Measurements from ENCODE around the gene FES. TPM values are rescaled to one million over a fixed set of nuclear protein-coding genes. Genes with fewer than 3 reads are reported as not detected.

FES gene
- total and polyA plus RNA-seq, 9 donors: 12.6 to 17.9 (median 16.0) TPM

DNA sequence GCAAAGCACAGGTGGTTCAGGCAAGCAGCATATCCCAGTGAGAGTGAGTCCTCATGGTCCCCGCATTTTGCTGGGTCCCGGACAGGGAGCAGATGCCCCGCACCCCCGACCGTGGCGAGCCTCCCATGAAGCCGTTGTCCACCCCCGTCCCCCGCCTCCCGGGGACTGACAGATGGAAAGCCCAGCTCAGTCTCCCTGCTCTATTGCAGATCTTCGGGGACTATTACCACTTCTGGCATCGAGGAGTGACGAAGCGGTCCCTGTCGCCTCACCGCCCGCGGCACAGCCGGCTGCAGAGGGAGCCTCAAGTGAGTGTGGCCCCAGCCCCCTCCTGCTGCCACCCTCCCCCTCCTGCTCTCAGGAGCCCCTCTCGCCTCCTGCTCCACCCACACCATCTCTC lies 8.3 kb upstream of the FES start:
- Histone ChIP-seq H3K9me3 (replicated peaks; ENCODE audit: control insufficient read depth, low read depth, low read length) (no peaks in the 10 kb centered on the region), H3K36me3 (ENCODE audit: control insufficient read depth, insufficient read depth, low read length) (peaks cover 57% of the 10 kb centered on the region), H3K4me3 (ENCODE audit: low read length) (no peak overlapping the region), H3K27me3 (ENCODE audit: control insufficient read depth, insufficient read depth, low read length) (no peaks in the 10 kb centered on the region), H3K4me1 (ENCODE audit: control insufficient read depth, insufficient read depth, low read length) (peaks cover 24% of the 10 kb centered on the region), H3K27ac (ENCODE audit: low read length) (no peak overlapping the region)
- WGBS (ENCODE audit: insufficient coverage): 92% methylated on average over 20 of the region's 20 CpGs
- DNase-seq: no peak

DNA sequence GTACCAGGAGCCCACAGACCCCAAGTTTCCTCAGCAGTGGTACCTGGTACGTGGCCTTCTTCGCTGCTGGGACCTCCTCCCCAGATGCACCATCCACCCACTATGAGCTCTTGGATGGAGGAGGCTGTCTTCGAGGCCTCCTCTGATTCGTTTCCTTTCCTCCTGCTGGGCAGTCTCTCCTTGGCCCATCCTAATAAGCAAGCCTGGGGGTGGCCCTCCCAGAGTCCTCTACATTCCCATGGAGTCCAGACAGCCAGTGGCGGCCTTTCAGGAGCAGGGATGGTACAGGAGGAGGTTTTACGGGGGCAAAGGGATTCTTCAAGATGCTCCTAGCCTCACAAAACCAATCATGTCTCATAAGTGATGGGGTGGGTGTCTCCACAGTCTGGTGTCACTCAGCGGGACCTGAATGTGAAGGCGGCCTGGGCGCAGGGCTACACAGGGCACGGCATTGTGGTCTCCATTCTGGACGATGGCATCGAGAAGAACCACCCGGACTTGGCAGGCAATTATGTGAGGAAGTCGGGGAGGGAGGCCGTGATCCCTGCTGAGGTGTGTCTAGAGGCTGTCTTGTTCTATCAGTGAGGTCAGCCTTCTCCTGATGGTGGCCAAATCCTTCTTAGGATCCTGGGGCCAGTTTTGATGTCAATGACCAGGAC lies 7.7 kb upstream of the FES start:
- H3K4me1 ChIP-seq (ENCODE audit: control insufficient read depth, insufficient read depth, low read length): peaks cover 24% of the 10 kb centered on the region
- WGBS (ENCODE audit: insufficient coverage): 96% methylated on average over 8 of the region's 15 CpGs
- H3K4me3 ChIP-seq (ENCODE audit: low read length): no peak overlapping the region
- peaks cover 63% of the 10 kb centered on the region for H3K36me3 ChIP-seq (ENCODE audit: control insufficient read depth, insufficient read depth, low read length)
- H3K27ac ChIP-seq (ENCODE audit: low read length): no peak overlapping the region
- no peak for DNase-seq
- no peaks in the 10 kb centered on the region for H3K9me3 ChIP-seq (replicated peaks; ENCODE audit: control insufficient read depth, low read depth, low read length)
- H3K27me3 ChIP-seq (ENCODE audit: control insufficient read depth, insufficient read depth, low read length): no peaks in the 10 kb centered on the region

DNA sequence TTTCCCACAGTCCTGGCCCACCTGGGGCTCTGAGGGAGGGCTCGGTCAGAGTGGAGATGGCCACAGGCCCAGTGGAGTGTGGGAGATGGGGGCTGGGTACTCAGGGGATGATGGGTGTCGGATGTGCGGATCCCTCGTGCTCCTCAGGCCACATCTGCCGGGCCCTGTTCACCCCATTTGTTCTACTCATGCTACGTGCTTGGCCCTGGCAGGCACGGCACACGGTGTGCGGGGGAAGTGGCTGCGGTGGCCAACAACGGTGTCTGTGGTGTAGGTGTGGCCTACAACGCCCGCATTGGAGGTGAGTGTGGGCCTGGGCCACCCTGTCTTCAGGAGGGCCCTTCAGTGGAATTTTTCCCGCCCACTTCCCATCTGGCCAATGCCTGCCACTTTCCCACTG lies 7.0 kb upstream of the FES start:
- Histone ChIP-seq H3K4me3 (ENCODE audit: low read length) (no peak overlapping the region), H3K36me3 (ENCODE audit: control insufficient read depth, insufficient read depth, low read length) (peaks cover 66% of the 10 kb centered on the region), H3K4me1 (ENCODE audit: control insufficient read depth, insufficient read depth, low read length) (peaks cover 22% of the 10 kb centered on the region), H3K27me3 (ENCODE audit: control insufficient read depth, insufficient read depth, low read length) (no peaks in the 10 kb centered on the region), H3K27ac (ENCODE audit: low read length) (no peak overlapping the region), H3K9me3 (replicated peaks; ENCODE audit: control insufficient read depth, low read depth, low read length) (no peaks in the 10 kb centered on the region)
- 89% methylated on average over 6 of the region's 14 CpGs for WGBS (ENCODE audit: insufficient coverage)
- no peak for DNase-seq

DNA sequence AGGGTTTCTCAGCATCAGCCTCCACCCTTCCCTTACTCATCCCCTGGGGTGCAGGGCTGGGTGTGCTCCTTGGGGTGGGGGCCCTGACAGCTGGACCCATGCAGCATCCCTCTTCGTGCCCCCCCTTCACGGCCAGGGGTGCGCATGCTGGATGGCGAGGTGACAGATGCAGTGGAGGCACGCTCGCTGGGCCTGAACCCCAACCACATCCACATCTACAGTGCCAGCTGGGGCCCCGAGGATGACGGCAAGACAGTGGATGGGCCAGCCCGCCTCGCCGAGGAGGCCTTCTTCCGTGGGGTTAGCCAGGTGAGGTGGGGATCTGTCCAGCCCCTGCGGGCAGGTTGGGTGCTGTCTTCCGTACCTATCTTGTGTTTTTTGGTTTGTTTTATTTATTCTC lies 6.3 kb upstream of the FES start:
- no CpG with 5 or more reads among the region's 14 CpGs for WGBS (ENCODE audit: insufficient coverage)
- no peak for DNase-seq
- Histone ChIP-seq H3K27me3 (ENCODE audit: control insufficient read depth, insufficient read depth, low read length) (no peaks in the 10 kb centered on the region), H3K4me1 (ENCODE audit: control insufficient read depth, insufficient read depth, low read length) (peaks cover 16% of the 10 kb centered on the region), H3K36me3 (ENCODE audit: control insufficient read depth, insufficient read depth, low read length) (peaks cover 66% of the 10 kb centered on the region), H3K4me3 (ENCODE audit: low read length) (no peak overlapping the region), H3K27ac (ENCODE audit: low read length) (no peak overlapping the region), H3K9me3 (replicated peaks; ENCODE audit: control insufficient read depth, low read depth, low read length) (no peaks in the 10 kb centered on the region)

DNA sequence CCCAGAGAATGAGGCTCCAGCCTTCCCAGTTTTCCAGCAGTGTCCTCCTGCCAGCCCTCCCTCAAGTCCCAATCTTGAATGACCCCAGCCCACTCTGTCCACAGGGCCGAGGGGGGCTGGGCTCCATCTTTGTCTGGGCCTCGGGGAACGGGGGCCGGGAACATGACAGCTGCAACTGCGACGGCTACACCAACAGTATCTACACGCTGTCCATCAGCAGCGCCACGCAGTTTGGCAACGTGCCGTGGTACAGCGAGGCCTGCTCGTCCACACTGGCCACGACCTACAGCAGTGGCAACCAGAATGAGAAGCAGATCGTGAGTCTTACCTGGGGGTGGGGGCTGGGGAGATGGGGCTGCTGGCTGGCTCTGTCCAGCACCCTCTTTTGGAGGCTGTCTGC lies 5.6 kb upstream of the FES start:
- H3K27me3 ChIP-seq (ENCODE audit: control insufficient read depth, insufficient read depth, low read length): no peaks in the 10 kb centered on the region
- H3K4me3 ChIP-seq (ENCODE audit: low read length): no peak overlapping the region
- H3K4me1 ChIP-seq (ENCODE audit: control insufficient read depth, insufficient read depth, low read length): peaks cover 15% of the 10 kb centered on the region
- DNase-seq: no peak
- WGBS (ENCODE audit: insufficient coverage): 90% methylated on average over 14 of the region's 15 CpGs
- H3K9me3 ChIP-seq (replicated peaks; ENCODE audit: control insufficient read depth, low read depth, low read length): no peaks in the 10 kb centered on the region
- no peak overlapping the region for H3K27ac ChIP-seq (ENCODE audit: low read length)
- peaks cover 66% of the 10 kb centered on the region for H3K36me3 ChIP-seq (ENCODE audit: control insufficient read depth, insufficient read depth, low read length)

DNA sequence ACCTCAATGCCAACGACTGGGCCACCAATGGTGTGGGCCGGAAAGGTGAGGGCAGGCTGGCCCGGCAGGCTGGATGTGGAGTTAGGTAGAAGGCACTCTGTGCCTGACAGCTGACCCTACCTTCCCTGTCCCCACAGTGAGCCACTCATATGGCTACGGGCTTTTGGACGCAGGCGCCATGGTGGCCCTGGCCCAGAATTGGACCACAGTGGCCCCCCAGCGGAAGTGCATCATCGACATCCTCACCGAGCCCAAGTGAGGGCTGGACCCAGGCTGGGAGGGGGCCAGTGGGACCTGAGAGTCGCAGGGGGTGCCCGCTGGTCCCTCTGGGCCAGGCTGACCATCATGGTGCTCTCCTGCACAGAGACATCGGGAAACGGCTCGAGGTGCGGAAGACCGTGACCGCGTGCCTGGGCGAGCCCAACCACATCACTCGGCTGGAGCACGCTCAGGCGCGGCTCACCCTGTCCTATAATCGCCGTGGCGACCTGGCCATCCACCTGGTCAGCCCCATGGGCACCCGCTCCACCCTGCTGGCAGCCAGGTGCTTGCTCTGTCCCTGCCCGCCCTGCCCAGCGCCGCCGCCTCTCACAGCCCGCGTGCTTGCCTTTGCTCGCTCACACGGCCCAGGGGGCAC lies 4.5 kb upstream of the FES start:
- 93% methylated on average over 34 of the region's 35 CpGs for WGBS (ENCODE audit: insufficient coverage)

DNA sequence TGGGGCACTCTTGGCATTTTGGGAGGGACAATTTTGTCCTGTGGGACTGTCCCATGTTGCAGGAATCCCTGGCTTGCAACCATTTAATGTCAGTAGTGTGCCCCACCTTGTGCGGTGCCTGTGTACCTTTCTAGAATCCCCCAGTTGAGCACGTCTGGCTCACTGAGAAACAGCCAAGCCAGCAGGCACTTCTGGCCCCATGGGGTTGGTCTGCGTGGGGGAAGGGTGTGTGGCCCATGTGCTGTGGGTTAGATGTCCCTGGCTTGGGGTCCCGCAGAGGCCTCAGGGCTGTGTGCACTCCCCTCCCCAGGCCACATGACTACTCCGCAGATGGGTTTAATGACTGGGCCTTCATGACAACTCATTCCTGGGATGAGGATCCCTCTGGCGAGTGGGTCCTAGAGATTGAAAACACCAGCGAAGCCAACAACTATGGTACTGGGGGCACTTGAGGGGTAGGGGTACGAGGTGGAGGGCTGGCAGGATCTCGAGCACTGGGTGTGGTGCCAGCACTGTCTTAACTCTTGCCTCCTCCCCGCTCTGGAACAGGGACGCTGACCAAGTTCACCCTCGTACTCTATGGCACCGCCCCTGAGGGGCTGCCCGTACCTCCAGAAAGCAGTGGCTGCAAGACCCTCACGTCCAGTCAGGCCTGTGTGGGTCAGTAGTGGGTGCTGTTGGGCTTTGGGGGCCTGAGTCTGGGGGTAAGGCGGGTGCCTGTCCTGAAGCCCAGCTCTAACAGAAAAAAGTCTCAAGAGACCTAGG lies 3.7 kb upstream of the FES start:
- WGBS (ENCODE audit: insufficient coverage): 86% methylated on average over 9 of the region's 16 CpGs

More for the DNA sequence above, 4.5 kb upstream of the FES start:
- Histone ChIP-seq H3K36me3 (ENCODE audit: control insufficient read depth, insufficient read depth, low read length) (peaks cover 66% of the 10 kb centered on the region), H3K4me1 (ENCODE audit: control insufficient read depth, insufficient read depth, low read length) (peaks cover 17% of the 10 kb centered on the region), H3K4me3 (ENCODE audit: low read length) (no peak overlapping the region), H3K27ac (ENCODE audit: low read length) (no peak overlapping the region), H3K27me3 (ENCODE audit: control insufficient read depth, insufficient read depth, low read length) (no peaks in the 10 kb centered on the region), H3K9me3 (replicated peaks; ENCODE audit: control insufficient read depth, low read depth, low read length) (no peaks in the 10 kb centered on the region)
- no peak for DNase-seq

DNA sequence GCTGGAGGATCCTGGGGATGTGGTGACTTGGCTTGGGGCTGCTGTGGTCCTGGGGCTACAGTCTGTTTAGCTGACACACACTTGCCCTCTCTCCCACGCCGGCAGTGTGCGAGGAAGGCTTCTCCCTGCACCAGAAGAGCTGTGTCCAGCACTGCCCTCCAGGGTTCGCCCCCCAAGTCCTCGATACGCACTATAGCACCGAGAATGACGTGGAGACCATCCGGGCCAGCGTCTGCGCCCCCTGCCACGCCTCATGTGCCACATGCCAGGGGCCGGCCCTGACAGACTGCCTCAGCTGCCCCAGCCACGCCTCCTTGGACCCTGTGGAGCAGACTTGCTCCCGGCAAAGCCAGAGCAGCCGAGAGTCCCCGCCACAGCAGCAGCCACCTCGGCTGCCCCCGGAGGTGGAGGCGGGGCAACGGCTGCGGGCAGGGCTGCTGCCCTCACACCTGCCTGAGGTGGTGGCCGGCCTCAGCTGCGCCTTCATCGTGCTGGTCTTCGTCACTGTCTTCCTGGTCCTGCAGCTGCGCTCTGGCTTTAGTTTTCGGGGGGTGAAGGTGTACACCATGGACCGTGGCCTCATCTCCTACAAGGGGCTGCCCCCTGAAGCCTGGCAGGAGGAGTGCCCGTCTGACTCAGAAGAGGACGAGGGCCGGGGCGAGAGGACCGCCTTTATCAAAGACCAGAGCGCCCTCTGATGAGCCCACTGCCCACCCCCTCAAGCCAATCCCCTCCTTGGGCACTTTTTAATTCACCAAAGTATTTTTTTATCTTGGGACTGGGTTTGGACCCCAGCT lies 2.9 kb upstream of the FES start:
- peaks cover 30% of the 10 kb centered on the region for H3K4me1 ChIP-seq (ENCODE audit: control insufficient read depth, insufficient read depth, low read length)
- H3K36me3 ChIP-seq (ENCODE audit: control insufficient read depth, insufficient read depth, low read length): peaks cover 55% of the 10 kb centered on the region
- no peak for DNase-seq
- H3K27ac ChIP-seq (ENCODE audit: low read length): no peak overlapping the region
- no peaks in the 10 kb centered on the region for H3K27me3 ChIP-seq (ENCODE audit: control insufficient read depth, insufficient read depth, low read length)
- H3K4me3 ChIP-seq (ENCODE audit: low read length): no peak overlapping the region
- WGBS (ENCODE audit: insufficient coverage): 79% methylated on average over 22 of the region's 35 CpGs
- H3K9me3 ChIP-seq (replicated peaks; ENCODE audit: control insufficient read depth, low read depth, low read length): no peaks in the 10 kb centered on the region

More for the DNA sequence above, 3.7 kb upstream of the FES start:
- no peak for DNase-seq
- Histone ChIP-seq H3K27me3 (ENCODE audit: control insufficient read depth, insufficient read depth, low read length) (no peaks in the 10 kb centered on the region), H3K36me3 (ENCODE audit: control insufficient read depth, insufficient read depth, low read length) (peaks cover 63% of the 10 kb centered on the region), H3K9me3 (replicated peaks; ENCODE audit: control insufficient read depth, low read depth, low read length) (no peaks in the 10 kb centered on the region), H3K4me3 (ENCODE audit: low read length) (no peak overlapping the region), H3K4me1 (ENCODE audit: control insufficient read depth, insufficient read depth, low read length) (peaks cover 24% of the 10 kb centered on the region), H3K27ac (ENCODE audit: low read length) (no peak overlapping the region)

DNA sequence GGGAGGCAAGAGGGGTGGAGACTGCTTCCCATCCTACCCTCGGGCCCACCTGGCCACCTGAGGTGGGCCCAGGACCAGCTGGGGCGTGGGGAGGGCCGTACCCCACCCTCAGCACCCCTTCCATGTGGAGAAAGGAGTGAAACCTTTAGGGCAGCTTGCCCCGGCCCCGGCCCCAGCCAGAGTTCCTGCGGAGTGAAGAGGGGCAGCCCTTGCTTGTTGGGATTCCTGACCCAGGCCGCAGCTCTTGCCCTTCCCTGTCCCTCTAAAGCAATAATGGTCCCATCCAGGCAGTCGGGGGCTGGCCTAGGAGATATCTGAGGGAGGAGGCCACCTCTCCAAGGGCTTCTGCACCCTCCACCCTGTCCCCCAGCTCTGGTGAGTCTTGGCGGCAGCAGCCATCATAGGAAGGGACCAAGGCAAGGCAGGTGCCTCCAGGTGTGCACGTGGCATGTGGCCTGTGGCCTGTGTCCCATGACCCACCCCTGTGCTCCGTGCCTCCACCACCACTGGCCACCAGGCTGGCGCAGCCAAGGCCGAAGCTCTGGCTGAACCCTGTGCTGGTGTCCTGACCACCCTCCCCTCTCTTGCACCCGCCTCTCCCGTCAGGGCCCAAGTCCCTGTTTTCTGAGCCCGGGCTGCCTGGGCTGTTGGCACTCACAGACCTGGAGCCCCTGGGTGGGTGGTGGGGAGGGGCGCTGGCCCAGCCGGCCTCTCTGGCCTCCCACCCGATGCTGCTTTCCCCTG lies 2.2 kb upstream of the FES start:
- H3K4me1 ChIP-seq (ENCODE audit: control insufficient read depth, insufficient read depth, low read length): peaks cover 33% of the 10 kb centered on the region
- H3K27me3 ChIP-seq (ENCODE audit: control insufficient read depth, insufficient read depth, low read length): no peaks in the 10 kb centered on the region
- no peak for DNase-seq
- H3K4me3 ChIP-seq (ENCODE audit: low read length): no peak overlapping the region
- no peak overlapping the region for H3K27ac ChIP-seq (ENCODE audit: low read length)
- WGBS (ENCODE audit: insufficient coverage): 85% methylated on average over 5 of the region's 19 CpGs
- H3K36me3 ChIP-seq (ENCODE audit: control insufficient read depth, insufficient read depth, low read length): peaks cover 55% of the 10 kb centered on the region
- H3K9me3 ChIP-seq (replicated peaks; ENCODE audit: control insufficient read depth, low read depth, low read length): no peaks in the 10 kb centered on the region
